Suprapubic skin (tissue), 4 donors: ENCODE results near the gene CIAO2B. TPM values are rescaled to one million over a fixed set of nuclear protein-coding genes. Genes with fewer than 3 reads are reported as not detected.

ENCODE experiments used
- DNase-seq, 2 donors: peaks; one replicate each; pipeline ENCODE4 v3.0.0-alpha.2; 2019; ENCODE audit warnings: low spot score in 2 of 2
- H3K27ac ChIP-seq: fragments of 200-600 bp; sonication (generic); one replicate; pipeline ENCODE4 v1.5.1; 2019
- H3K27me3 ChIP-seq: fragments of 200-600 bp; sonication (generic); one replicate; pipeline ENCODE4 v1.5.1; 2019
- H3K36me3 ChIP-seq: fragments of 200-600 bp; sonication (generic); one replicate; pipeline ENCODE4 v1.5.1; 2019
- H3K4me1 ChIP-seq: fragments of 200-600 bp; sonication (generic); one replicate; pipeline ENCODE4 v1.5.1; 2019
- H3K4me3 ChIP-seq: fragments of 200-600 bp; sonication (generic); one replicate; pipeline ENCODE4 v1.5.1; 2019; ENCODE audit warnings: mild to moderate bottlenecking
- H3K9me3 ChIP-seq: fragments of 200-600 bp; sonication (generic); one replicate; pipeline ENCODE4 v1.5.1; 2019
- CTCF ChIP-seq, 2 donors: fragments of 200-600 bp in 1 of 2; fragments of 450-650 bp in 1 of 2; sonication (generic) in 1 of 2; IDR thresholded peaks; one replicate each; pipeline ENCODE4 v1.5.1; 2016 to 2019; ENCODE audit warnings: antibody characterized with exemption in 2 of 2, mild to moderate bottlenecking in 1 of 2, moderate library complexity in 1 of 2
- EP300 ChIP-seq: sonication (generic); formaldehyde crosslinking; IDR thresholded peaks from one replicate; pipeline ENCODE4 v1.6.1; 2017; ENCODE audit warnings: antibody characterized with exemption
- POLR2A ChIP-seq, 2 donors: fragments of 450-650 bp; IDR thresholded peaks; one replicate each; pipeline ENCODE4 v1.6.1; 2017; ENCODE audit warnings: antibody characterized with exemption in 2 of 2, mild to moderate bottlenecking in 2 of 2, moderate library complexity in 2 of 2
- POLR2AphosphoS5 ChIP-seq, 3 donors: sonication (generic); formaldehyde crosslinking; IDR thresholded peaks; one replicate each; pipeline ENCODE4 v1.6.1; 2017; ENCODE audit warnings: antibody characterized with exemption in 3 of 3
- WGBS: methylation state at CpG from one replicate; pipeline ENCODE4 v1.1.5; 2018; 5-methylcytosine and 5-hydroxymethylcytosine counted together
- total RNA-seq, 4 donors: library from RNA; depleted of rRNA; stranded (reverse); fragments of >200 nt; gene quantifications; one replicate each; pipeline ENCODE4 v1.1.0, GENCODE V29; 2016

The CIAO2B gene
- total RNA-seq, 4 donors from 2014 or later: 34.4 to 69.0 (median 45.0) TPM

DNA sequence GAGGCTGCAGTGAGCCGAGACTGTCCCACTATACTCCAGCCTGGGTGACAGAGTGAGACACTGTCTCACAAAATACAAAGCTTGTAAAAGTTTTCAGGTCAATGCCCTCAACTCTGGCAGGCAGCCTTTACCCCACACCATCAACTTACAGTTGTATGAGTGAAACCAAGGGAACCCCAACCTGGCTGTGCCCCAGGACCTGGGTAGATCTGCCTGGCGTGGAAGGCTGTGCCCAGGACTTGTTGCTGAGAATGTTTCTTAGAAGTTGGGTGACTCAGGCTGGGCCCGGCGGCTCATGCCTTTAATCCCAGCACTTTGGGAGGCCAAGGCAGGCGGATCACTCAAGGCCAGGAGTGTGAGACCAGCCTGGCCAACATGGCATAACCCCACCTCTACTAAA, 34.6 kb upstream of the CIAO2B start:
- Histone ChIP-seq H3K27ac (no peak overlapping the region), H3K36me3 (no peaks in the 10 kb centered on the region), H3K4me1 (no peaks in the 10 kb centered on the region), H3K4me3 (no peak overlapping the region), H3K27me3 (no peaks in the 10 kb centered on the region), H3K9me3 (no peaks in the 10 kb centered on the region)
- TF ChIP-seq CTCF (IDR thresholded peaks at IDR 0.05): no peak
- no peak for TF ChIP-seq EP300
- no peak for TF ChIP-seq POLR2A (IDR thresholded peaks at IDR 0.05)
- TF ChIP-seq POLR2AphosphoS5 (IDR thresholded peaks at IDR 0.05): no peak
- DNase-seq: no peak
- WGBS: 81% methylated on average over 5 of the region's 5 CpGs

DNA sequence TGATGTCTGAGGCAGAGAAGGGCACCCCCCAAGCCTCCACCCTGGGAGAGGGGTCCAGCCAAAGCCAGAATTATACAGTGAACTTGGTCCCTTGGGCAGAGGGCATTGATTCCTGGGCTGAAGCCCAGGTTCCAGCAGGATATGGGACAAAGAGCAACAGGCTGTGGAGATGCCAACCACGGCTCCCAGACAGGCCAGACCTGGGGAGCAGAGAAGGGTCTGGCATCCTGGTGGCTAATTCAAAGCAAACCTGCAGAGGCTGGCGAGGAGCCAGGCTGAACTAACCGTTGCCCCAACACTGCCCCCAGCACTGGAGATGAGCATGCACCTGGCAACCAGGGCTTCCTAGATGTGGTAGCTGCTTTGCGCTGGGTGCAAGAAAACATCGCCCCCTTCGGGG, 29.8 kb upstream of the CIAO2B start:
- Histone ChIP-seq H3K4me3 (no peak overlapping the region), H3K27me3 (no peaks in the 10 kb centered on the region), H3K4me1 (peaks cover 35% of the 10 kb centered on the region), H3K36me3 (no peaks in the 10 kb centered on the region), H3K27ac (no peak overlapping the region), H3K9me3 (no peaks in the 10 kb centered on the region)
- no peak for TF ChIP-seq POLR2A (IDR thresholded peaks at IDR 0.05)
- TF ChIP-seq EP300: no peak
- TF ChIP-seq POLR2AphosphoS5 (IDR thresholded peaks at IDR 0.05): no peak
- no peak for TF ChIP-seq CTCF (IDR thresholded peaks at IDR 0.05)
- no peak for DNase-seq
- 100% methylated on average over 1 of the region's 6 CpGs for WGBS

DNA sequence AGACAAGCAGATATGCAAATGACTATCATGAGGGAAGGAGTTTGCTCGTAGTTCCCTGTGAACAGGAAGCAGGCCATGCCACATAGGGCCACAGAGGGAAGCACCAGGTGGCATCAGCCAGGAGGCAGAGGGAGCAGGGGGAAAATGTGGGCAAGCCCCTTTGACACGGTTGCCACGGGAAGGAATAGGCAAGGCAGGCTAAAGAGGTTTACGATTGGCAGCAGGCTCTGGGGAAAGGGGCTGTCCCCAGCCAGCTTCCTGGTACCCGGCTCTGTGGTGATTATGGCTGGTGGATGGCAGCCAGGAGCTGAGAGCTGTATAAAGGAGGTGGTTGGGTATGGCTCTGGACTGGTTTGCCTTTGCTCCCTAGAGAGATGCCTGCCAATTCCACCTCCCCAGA, 27.7 kb upstream of the CIAO2B start:
- Histone ChIP-seq H3K27me3 (no peaks in the 10 kb centered on the region), H3K36me3 (no peaks in the 10 kb centered on the region), H3K9me3 (no peaks in the 10 kb centered on the region), H3K27ac (peak overlapping the region; percentile 19), H3K4me3 (no peak overlapping the region), H3K4me1 (peaks cover 38% of the 10 kb centered on the region)
- no peak for TF ChIP-seq POLR2AphosphoS5 (IDR thresholded peaks at IDR 0.05)
- TF ChIP-seq EP300: no peak
- no peak for TF ChIP-seq POLR2A (IDR thresholded peaks at IDR 0.05)
- TF ChIP-seq CTCF (IDR thresholded peaks at IDR 0.05): no peak
- DNase-seq: no peak
- WGBS: 54% methylated on average over 4 of the region's 5 CpGs

- H3K4me1 ChIP-seq: peaks cover 38% of the 10 kb centered on the region
- no peaks in the 10 kb centered on the region for H3K36me3 ChIP-seq
- no peaks in the 10 kb centered on the region for H3K27me3 ChIP-seq
- TF ChIP-seq POLR2A (IDR thresholded peaks at IDR 0.05) (no peak), CTCF (IDR thresholded peaks at IDR 0.05) (peak; percentile 23 to 72), EP300 (no peak), POLR2AphosphoS5 (IDR thresholded peaks at IDR 0.05) (no peak)
- no peak for DNase-seq
- no peaks in the 10 kb centered on the region for H3K9me3 ChIP-seq
- no peak within 1 kb of the TSS for H3K27ac ChIP-seq
- 76% methylated on average over 13 of the region's 16 CpGs for WGBS
- H3K4me3 ChIP-seq: no peak within 1 kb of the TSS
Observed at GRCh38 chr16:66961065-66961744, 27.0 kb upstream of the CIAO2B start, which contains the start of gene CES3. CES3 (plus strand) TSS chr16:66961266; CDS start chr16:66961308, 42 bp downstream.

DNA sequence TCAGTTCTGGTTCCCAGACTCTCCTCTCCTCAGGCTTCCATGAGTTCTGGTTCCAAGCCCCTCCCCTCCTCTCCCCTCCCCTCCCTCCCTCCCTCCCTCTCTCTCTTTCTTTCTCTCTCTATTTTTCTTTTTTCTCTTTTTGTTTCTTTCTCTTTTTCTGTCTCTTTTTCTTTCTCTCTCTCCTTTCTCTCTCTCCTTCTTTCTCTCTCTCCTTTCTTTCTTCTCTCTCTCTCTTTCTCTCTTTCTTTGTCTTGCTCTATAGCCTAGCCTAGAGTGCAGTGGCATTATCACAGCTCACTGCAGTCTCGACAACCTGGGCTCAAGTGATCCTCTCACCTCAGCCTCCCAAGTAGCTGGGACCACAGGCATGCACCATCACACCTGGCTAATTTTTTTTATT, 26.1 kb upstream of the CIAO2B start:
- no peaks in the 10 kb centered on the region for H3K9me3 ChIP-seq
- H3K36me3 ChIP-seq: no peaks in the 10 kb centered on the region
- no peak overlapping the region for H3K4me3 ChIP-seq
- no peak for DNase-seq
- TF ChIP-seq POLR2A (IDR thresholded peaks at IDR 0.05) (no peak), EP300 (no peak), CTCF (IDR thresholded peaks at IDR 0.05) (no peak)
- 88% methylated on average over 1 of the region's 1 CpG for WGBS
- H3K4me1 ChIP-seq: peaks cover 38% of the 10 kb centered on the region
- no peaks in the 10 kb centered on the region for H3K27me3 ChIP-seq
- H3K27ac ChIP-seq: no peak overlapping the region
